Hypothalamus (tissue), 51 donors: ENCODE measurements around the gene FAM89B.
A peak's percentile ranks its signal among the peaks of the same experiment; 100 is the strongest.
"Not testable (repeated sequence)": the region's sequence is repeated elsewhere in the genome, so short reads cannot be mapped to it uniquely, and the experiment has no call there.

Experiments used
- DNase-seq, 51 donors: peaks; one replicate each; lab custom pipeline; 2025; lab: John Stamatoyannopoulos, UW

FAM89B gene

DNA sequence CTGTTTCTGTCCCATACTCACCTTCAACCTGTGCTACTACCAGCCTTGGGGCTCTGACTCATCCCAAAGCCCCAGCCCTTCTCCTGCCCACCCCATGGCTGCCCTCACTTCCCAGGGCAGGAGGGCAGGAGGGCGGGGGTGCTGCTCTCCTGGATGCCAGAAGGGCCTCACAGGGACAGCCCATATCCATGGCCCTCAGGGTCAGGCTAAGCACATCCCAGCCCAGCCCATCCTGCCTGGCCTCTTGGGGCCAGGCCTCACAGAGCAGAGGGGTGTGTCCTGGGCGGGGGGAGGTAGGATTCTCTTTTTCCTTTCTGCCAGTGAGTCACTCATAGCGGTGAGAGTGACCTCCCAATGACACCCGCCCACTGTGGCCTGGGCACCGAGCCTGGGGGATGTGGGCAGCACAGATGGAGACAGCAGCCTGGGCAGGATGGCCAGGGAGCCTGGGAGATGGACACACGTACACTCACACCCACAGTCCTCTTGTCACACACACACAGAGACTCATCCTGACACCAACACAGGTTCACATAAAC is 16.6 kb upstream of the FAM89B start:
- DNase-seq = peak in 6 of 51 donors; percentile 14 to 49 (median 27)

- no peak for DNase-seq
These were observed 15.7 kb upstream of the FAM89B start for GRCh38 chr11:65556470-65557279.

DNA sequence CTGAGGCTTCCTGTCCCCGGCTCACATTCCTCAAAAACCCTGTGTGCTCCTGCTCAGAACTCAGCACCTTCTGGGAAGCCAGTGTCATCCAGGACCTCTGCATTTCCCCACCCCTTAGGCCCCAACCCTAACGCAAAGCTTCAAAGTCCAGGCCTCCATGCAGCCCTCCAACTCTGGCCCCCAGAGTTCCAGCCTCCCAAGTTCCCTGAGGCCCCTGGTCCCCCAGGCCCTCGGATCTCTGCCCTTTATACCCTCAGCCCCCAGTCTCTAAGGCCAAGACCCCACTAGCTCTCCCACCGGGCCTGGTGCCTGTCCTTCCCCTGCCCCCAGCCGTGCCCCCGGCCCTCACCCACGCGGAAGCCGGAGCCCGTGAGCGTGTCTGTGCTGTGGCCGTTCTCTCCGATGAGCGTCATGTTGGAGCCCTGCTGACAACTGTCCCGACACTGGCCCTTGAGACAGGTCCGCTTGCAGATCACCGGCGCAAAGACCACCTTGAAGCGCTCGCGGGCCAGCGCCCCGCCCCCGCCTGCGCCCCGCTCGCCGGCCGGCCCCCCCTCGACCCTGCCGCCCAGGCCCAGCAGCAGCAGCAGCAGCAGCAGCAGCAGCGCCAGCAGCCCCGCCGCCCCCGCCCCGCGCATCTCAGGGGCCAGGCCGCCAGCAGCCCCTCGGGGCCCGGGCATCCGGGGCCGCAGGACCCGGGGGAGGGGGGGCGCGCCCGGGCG is 14.9 kb upstream of the FAM89B start:
- DNase-seq = peak in 15 of 51 donors; percentile 22 to 63 (median 39)

DNA sequence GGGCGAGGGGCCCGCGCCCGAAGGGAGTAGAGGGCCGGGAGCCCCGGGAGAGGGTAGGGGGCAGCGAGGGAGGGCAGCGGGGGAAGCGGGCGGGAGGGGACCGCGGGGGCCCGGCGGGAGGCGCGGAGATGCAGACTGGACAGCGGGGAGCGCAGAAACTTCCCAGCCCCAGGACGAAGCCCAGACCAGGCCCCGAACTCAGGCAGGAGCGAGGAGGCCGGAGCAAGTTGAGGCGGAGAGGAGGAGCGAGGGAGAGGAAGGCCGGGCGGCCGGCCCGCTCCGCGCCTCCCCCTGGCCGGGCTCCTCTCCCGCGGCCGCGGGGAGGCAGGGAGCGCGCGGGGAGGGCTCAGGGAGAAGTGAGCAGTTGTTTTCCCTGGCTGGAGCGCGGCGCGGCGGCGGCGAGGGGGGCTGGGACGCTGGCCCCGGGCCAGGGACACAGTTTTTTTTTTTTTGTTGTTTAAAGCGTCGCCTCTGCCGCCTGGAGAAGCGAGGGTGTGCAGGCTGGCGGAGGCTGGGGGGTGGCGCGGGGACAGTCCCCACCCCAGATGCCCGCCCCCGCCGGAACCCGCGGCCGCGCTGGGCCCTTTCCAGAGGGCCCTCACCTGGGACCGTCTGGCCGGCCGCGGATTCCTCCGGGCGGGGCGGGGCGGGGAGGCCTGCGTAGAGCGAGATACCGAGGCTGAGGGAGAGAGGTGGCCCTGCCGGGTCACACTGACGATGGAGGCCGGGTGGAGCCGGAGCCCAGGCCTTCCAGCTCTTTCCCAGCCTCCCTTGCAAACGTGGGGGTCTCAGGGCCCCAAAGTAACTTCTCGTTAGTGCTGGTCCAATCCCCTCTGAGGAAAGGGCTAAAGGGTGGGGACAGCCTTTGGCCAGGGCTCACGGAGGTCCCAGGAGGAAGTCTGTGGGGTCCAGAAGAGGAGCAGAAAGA is 14.1 kb upstream of the FAM89B start, which contains the start of gene LTBP3:
Gene LTBP3, minus strand, starts transcription at position 358 of the 928 bp plus-strand sequence. CDS start 400 bp downstream, outside the sequence.
- peak in 50 of 51 donors; percentile 37 to 88 (median 75) for DNase-seq

DNA sequence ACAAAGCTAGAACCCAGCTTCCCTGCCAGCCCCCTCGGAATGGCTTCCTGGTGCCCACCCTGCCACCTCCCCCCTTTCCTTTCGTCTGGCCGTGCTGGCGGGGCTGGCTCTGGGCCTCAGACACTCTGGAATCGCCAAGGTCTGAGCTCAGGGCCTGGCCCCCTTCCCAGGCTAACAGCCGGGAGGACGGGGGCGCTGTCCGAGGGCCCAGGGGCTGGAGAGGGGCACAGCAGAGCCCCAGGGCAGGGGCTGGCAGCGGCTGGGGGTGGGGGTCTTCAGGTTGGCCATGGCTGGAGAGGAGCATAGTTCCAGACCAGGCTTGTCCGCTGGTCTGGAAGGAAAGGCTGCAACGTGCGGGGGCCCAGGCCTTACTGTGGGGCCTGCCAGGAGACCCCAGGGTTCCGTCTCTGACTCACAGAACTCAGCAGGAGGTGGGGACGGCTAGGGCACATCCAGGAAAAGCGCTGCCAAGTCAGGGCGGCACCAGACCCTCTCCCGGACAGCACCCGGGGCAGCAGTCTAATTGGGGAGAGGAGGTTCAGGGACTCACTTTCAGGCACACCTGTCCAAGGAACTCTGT is 13.3 kb upstream of the FAM89B start:
- DNase-seq = peak in 42 of 51 donors; percentile 32 to 78 (median 66)

DNA sequence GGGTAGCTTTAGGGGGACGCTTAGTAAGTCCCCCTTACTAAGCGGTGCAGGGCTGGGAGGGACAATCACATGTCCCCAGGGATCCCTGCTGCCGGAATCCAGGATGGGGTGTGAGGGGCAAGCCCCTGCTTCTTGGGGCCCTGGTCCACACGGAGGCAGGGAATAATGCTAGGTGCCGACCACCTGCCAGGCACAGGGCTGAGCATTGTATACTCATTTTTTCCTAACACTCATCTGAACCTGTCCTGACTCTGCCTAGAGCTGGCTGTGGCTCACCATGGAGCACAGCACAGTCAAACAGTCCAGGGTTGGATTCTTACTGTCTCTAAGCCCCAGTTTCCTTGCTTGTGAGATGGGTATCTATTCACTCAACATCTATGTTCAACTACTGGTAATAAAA is 12.8 kb upstream of the FAM89B start:
- DNase-seq = no peak

DNA sequence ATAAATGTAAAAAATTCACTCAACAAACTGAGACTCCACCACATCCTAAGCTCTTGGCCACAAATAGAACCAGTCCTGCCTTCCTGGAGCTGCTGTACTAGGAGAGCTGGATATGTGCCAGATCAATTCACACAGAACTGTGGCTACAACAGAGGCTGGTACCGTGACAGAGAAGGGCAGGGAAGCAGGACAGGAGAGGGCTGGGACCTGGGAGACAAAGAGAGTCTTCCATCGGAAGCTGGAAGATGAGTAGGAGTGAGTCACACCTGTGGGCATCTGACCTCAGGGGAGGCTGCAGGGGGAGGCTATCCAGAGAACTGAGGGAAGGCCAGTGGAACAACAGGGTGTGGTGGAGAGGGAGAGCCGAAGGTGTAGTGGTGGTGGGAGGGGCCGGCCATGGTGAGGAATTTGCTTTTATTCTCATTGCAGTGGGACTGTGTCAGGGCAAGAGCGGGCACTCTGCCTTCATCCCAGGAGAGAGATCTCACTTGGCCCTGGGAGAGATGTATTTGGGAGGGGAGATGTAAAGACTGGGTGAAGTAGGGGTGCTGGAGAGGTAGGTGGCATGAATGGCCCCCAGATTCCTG is 12.3 kb upstream of the FAM89B start:
- DNase-seq = peak in 3 of 51 donors; percentile 14 to 25 (median 20)

GRCh38 chr11:65560555-65561418 is 11.6 kb upstream of the FAM89B start:
- DNase-seq = peak in 17 of 51 donors; percentile 21 to 68 (median 43)

GRCh38 chr11:65562020-65562419 is 10.3 kb upstream of the FAM89B start:
- no peak for DNase-seq

DNA sequence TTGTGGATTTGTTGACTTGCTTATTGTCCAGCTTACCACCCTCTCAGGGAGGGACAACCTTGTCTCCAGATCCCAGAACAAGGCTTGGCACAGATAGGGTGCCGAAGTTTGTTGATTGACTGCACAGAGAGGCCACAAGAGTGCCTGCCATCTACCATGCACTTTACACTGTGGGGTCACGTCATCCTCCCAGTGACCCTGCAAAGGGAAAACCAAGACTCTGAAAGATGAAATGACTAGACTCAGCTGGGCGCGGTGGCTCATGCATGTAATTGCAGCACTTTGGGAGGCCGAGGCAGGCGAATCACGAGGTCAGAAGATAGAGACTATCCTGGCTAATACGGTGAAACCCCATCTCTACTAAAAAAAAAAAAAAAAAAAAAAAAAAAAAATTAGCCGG is 9.6 kb upstream of the FAM89B start:
- no peak for DNase-seq

DNA sequence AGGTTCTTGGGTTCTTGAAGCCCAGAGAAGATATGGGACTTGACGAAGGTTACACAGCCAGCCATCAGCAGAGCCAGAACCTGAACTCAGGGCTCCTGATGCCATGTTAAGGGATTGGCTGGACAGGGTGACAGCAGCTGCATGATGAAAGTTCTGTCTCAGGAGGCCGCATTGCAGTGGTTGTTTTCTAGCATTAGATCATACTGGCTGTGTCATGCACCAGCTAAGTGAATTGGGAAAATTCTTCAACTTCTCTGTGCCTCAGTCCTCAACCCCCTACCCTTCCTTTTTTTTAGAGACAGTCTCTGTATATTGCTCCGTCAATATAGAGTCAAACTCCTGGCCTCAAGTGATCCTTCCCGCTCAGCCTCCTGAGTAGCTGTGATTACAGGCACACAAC is 8.7 kb upstream of the FAM89B start:
- DNase-seq = no peak

- DNase-seq = not testable (repeated sequence)
These were observed 7.3 kb upstream of the FAM89B start for GRCh38 chr11:65564879-65565559.

DNA sequence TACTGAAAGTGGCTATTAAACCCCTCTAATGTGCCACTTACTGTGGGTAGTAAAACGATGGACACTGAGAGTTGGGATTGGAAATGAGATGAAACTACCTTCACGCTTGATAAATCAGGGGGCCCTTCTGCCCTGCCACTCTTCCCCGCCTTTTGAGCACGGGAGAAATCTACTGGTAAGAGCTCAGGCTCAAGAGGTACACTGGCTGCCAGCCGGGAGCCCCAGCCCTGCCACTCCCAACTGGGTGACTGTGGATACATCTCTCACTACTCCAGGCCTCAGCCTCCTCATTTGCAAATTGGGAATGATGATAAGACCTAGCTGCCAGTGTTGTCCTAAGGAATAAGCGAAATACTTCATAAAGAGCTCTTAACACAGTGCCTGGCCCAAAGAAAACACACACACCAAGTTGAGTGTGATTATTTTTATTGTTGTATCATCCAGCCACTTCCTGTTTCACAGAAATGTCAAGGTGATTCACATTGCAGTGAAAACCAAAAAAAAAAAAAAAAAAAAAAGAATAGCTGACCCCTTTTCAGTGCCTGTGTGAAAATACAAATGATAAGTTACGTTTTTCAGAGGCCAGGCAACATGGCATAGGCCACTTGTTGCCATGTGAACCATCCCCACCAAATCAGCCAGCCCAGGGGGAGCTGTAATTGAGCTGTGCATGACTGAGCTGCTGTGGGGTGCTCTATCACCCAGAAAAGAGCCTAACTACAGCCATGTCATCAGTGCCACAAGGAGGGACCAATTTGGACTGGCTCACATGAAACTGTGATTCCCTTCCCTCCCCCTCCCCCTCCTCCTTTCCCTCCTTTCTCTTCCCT is 6.5 kb upstream of the FAM89B start:
- no peak for DNase-seq

GRCh38 chr11:65569164-65569972 is 3.0 kb upstream of the FAM89B start:
- DNase-seq = peak in 1 of 51 donors; percentile 61

DNA sequence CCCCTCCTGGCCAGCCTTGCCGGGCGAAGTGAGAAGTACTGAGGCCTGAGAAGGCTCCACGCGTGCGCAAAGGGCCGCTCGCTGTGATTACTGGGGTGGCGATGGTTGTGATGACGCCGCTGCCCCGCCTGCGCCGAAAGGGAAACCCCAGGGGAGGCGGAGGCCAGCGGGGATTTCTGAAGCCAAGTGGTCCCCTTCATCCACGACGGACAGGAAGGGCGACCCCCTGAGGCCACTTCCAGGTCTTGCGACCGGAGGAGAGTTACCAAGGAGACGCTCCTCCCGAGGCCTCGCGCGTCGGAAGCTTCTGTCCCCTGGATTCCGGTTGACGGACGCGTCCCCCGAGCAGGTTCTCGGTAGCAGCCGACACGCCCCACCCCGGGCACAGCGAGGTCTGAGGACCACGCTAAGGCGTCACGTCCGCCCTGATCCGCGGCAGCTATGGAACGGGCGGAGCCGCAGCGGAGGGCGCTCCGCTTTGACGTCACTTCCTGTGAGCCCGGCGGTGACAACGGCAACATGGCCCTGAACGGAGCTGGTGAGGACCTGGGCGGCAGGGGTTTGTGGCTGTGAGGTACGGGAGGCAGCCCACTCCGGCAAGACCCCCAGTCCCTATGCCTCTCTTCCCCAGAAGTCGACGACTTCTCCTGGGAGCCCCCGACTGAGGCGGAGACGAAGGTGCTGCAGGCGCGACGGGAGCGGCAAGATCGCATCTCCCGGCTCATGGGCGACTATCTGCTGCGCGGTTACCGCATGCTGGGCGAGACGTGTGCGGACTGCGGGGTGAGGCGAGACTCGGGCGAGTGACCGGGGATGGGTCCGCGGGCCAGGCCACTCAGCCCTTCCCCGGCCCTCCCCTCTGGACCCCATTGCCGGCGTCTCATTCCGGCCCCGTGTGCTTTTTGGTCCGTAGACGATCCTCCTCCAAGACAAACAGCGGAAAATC is 2.1 kb upstream of the FAM89B start, which contains the start of gene ZNRD2:
Gene ZNRD2, plus strand, starts transcription at position 505 of the 946 bp plus-strand sequence. Its CDS starts 15 bp downstream, at position 520.
- peak; percentile 91 to 100 (median 99) for DNase-seq
